Epithelial cell of proximal tubule (primary cell): ENCODE measurements around the gene GAB2. TPM values are rescaled to one million over a fixed set of nuclear protein-coding genes. Genes with fewer than 3 reads are reported as not detected.

Experiments
- DNase-seq: peaks from one replicate; pipeline ENCODE4 v3.0.0-alpha.2; 2011; ENCODE audit warnings: low read depth
- H3K4me3 ChIP-seq: 2 replicates; pipeline ENCODE4 v1.5.1; 2011; ENCODE audit warnings: low read depth, mild to moderate bottlenecking, low read length
- CTCF ChIP-seq: conservative IDR thresholded peaks from 2 replicates; pipeline ENCODE4 v1.5.1; 2012; ENCODE audit warnings: low read depth, mild to moderate bottlenecking, low read length
- total RNA-seq: library from RNA; depleted of rRNA; stranded (reverse); fragments of >200 nt; gene quantifications from 2 replicates; pipeline ENCODE4 v1.2.3, GENCODE V29; 2015

GAB2 gene
- total RNA-seq, 1 donor from 2014 or later: 15.0 TPM

GRCh38 chr11:78166855-78167469 lies 250.7 kb downstream of the GAB2 start:
- TF ChIP-seq CTCF: no peak
- DNase-seq: no peak
- H3K4me3 ChIP-seq: no peak overlapping the region

Other genes starting within 250 kb of the GAB2 start
- 4.4 and 6.2 TPM in 2 replicates for gene KCTD21, start 229.2 kb downstream of the GAB2 start, total RNA-seq
- 2.5 and 6.1 TPM in 2 replicates for gene USP35, start 228.9 kb downstream of the GAB2 start, total RNA-seq
- 28.4 and 29.4 TPM in 2 replicates for gene NARS2, start 157.0 kb upstream of the GAB2 start, total RNA-seq